Fibroblast of lung (primary cell): Measurements from ENCODE around the gene CNNM1. TPM values are rescaled to one million over a fixed set of nuclear protein-coding genes. Genes with fewer than 3 reads are reported as not detected.
A peak's percentile ranks its signal among the peaks of the same experiment; 100 is the strongest.

ENCODE experiments used
- DNase-seq, 2 donors: peaks; one replicate each; pipeline versions ENCODE4 v3.0.0 to v3.0.0-alpha.2; 2010; ENCODE audit warnings: low read depth in 2 of 2
- H2AFZ ChIP-seq: 2 replicates; pipeline ENCODE4 v1.5.1; 2012; ENCODE audit warnings: low read length, control low read depth, inconsistent platforms
- H3K27ac ChIP-seq: 2 replicates; pipeline ENCODE4 v1.5.1; 2011; ENCODE audit warnings: low read length, control low read depth; ENCODE audit not compliant: insufficient read depth
- H3K27me3 ChIP-seq: 2 replicates; pipeline ENCODE4 v1.5.1; 2011; ENCODE audit warnings: mild to moderate bottlenecking, low read length; ENCODE audit not compliant: control insufficient read depth, insufficient read depth
- H3K36me3 ChIP-seq: 2 replicates; pipeline ENCODE4 v1.5.1; 2011; ENCODE audit warnings: low read length; ENCODE audit not compliant: control insufficient read depth, insufficient read depth
- H3K4me1 ChIP-seq: 2 replicates; pipeline ENCODE4 v1.5.1; 2011; ENCODE audit warnings: low read length; ENCODE audit not compliant: control insufficient read depth, insufficient read depth; ENCODE audit errors: extremely low read depth
- H3K4me2 ChIP-seq: 2 replicates; pipeline ENCODE4 v1.5.1; 2011; ENCODE audit warnings: low read length, control low read depth; ENCODE audit not compliant: insufficient read depth; ENCODE audit errors: extremely low read depth
- H3K4me3 ChIP-seq, 4 experiments: fragments of 200-600 bp in 1 of 4; sonication (generic) in 1 of 4; replicated peaks in 1 of 4; 2 replicates each; pipeline ENCODE4 v1.5.1; 2011 to 2016; ENCODE audit warnings: low read length in 4 of 4, low read depth in 3 of 4, mild to moderate bottlenecking in 3 of 4, control low read depth in 2 of 4, inconsistent platforms in 1 of 4, mixed read lengths in 1 of 4; ENCODE audit not compliant: insufficient read depth in 1 of 4; ENCODE audit errors: control extremely low read depth in 1 of 4
- H3K79me2 ChIP-seq: 2 replicates; pipeline ENCODE4 v1.5.1; 2012; ENCODE audit warnings: mild to moderate bottlenecking, low read length, inconsistent platforms; ENCODE audit not compliant: control insufficient read depth, insufficient read depth
- H3K9ac ChIP-seq: 2 replicates; pipeline ENCODE4 v1.5.1; 2011; ENCODE audit warnings: mild to moderate bottlenecking, low read length, control low read depth; ENCODE audit not compliant: insufficient read depth
- H3K9me3 ChIP-seq: 2 replicates; pipeline ENCODE4 v1.5.1; 2012; ENCODE audit warnings: low read depth, low read length; ENCODE audit not compliant: control insufficient read depth, insufficient read depth
- H4K20me1 ChIP-seq: 2 replicates; pipeline ENCODE4 v1.5.1; 2011; ENCODE audit warnings: low read length; ENCODE audit not compliant: control insufficient read depth, insufficient read depth; ENCODE audit errors: extremely low read depth
- EZH2 ChIP-seq: IDR thresholded peaks from 2 replicates; pipeline ENCODE4 v1.5.1; 2012; ENCODE audit warnings: low read length, control low read depth, mild to moderate bottlenecking; ENCODE audit errors: missing control alignments
- polyA plus RNA-seq, 2 donors: library from polyadenylated mRNA; depleted of rRNA in 1 of 2; stranded (reverse) in 1 of 2; unstranded in 1 of 2; fragments of >200 nt; gene quantifications; 2 replicates each; pipeline ENCODE4 v1.2.1, GENCODE V29; 2011 to 2012; ENCODE audit warnings: missing spikeins in 1 of 2
- total RNA-seq: library from RNA; depleted of rRNA; stranded (reverse); fragments of >200 nt; gene quantifications from 2 replicates; pipeline ENCODE4 v1.2.1, GENCODE V29; 2014
- TF ChIP-seq, protein P1 (sequence below), 2 donors: IDR thresholded peaks in 1 of 2; conservative IDR thresholded peaks in 1 of 2; 1 replicate in 1 of 2; 2 replicates in 1 of 2; pipeline ENCODE4 v1.5.1; 2011 to 2012; ENCODE audit warnings: low read length in 2 of 2, control low read depth in 1 of 2, inconsistent platforms in 1 of 2, low read depth in 1 of 2, mild to moderate bottlenecking in 1 of 2

Gene CNNM1
- total and polyA plus RNA-seq, 2 donors (not counting 1 experiment from before 2014, with no cell fraction given) = 0.20 to 0.66 TPM

DNA sequence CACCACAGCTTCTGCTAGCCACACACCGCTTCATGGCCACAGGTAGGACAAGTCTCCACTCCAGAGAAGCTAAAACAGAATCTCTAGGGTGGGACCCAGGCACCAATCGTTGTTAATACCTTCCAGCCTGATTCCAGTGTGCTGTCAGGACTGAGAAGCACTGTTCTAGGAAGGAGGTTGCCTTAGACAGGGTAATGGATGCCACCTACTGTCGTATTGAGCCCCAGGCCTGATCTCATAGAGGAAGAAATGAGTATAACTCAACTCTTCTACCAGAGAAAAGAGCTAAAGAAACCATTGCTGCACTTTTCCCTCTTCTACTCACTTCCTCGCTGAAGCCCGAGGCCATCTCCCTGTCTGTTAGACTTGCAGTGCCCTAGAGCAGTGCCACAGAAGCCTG lies 31.8 kb downstream of the CNNM1 start:
- Histone ChIP-seq H3K9me3 (no peaks in the 10 kb centered on the region), H3K4me1 (no peaks in the 10 kb centered on the region), H2AFZ (no peak overlapping the region), H3K4me3 (no peak overlapping the region), H3K27ac (no peak overlapping the region), H3K27me3 (no peaks in the 10 kb centered on the region), H3K4me2 (no peak overlapping the region), H3K79me2 (no peaks in the 10 kb centered on the region), H4K20me1 (no peaks in the 10 kb centered on the region), H3K9ac (no peak overlapping the region), H3K36me3 (no peaks in the 10 kb centered on the region)
- TF ChIP-seq EZH2 = no peak
- TF ChIP-seq, protein P1, sequence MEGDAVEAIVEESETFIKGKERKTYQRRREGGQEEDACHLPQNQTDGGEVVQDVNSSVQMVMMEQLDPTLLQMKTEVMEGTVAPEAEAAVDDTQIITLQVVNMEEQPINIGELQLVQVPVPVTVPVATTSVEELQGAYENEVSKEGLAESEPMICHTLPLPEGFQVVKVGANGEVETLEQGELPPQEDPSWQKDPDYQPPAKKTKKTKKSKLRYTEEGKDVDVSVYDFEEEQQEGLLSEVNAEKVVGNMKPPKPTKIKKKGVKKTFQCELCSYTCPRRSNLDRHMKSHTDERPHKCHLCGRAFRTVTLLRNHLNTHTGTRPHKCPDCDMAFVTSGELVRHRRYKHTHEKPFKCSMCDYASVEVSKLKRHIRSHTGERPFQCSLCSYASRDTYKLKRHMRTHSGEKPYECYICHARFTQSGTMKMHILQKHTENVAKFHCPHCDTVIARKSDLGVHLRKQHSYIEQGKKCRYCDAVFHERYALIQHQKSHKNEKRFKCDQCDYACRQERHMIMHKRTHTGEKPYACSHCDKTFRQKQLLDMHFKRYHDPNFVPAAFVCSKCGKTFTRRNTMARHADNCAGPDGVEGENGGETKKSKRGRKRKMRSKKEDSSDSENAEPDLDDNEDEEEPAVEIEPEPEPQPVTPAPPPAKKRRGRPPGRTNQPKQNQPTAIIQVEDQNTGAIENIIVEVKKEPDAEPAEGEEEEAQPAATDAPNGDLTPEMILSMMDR (conservative IDR thresholded peaks at IDR 0.05 in 1 of 2, IDR thresholded peaks at IDR 0.05 in 1 of 2; ENCODE audit: low read depth in 1 of 2, low read length in 2 of 2) = no peak
- no peak for DNase-seq

DNA sequence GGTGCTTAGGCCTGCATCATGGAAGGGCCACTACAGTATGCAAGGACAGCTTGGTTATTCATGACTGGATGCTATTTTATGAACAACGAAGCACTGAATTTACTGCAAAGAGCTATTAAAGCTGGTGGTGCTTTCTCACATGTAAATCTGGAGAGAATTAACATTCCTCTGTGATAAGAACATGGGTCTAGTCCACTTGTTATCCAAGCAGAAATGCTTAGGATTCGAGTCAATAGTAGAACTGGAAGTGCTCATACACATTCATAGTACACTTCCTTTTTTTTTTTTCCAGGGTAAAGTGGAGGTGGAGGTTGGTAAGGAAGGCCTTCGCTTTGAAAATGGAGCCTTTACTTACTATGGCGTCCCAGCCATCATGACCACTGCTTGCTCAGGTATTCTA lies 35.0 kb downstream of the CNNM1 start:
- Histone ChIP-seq H3K9me3 (no peaks in the 10 kb centered on the region), H3K9ac (no peak overlapping the region), H4K20me1 (no peaks in the 10 kb centered on the region), H3K27ac (peak overlapping the region; percentile 8), H3K4me2 (no peak overlapping the region), H3K27me3 (no peaks in the 10 kb centered on the region), H2AFZ (no peak overlapping the region), H3K4me1 (no peaks in the 10 kb centered on the region), H3K4me3 (no peak overlapping the region), H3K79me2 (no peaks in the 10 kb centered on the region), H3K36me3 (no peaks in the 10 kb centered on the region)
- TF ChIP-seq, protein P1 (conservative IDR thresholded peaks at IDR 0.05 in 1 of 2, IDR thresholded peaks at IDR 0.05 in 1 of 2; ENCODE audit: low read depth in 1 of 2, low read length in 2 of 2) = no peak
- no peak for TF ChIP-seq EZH2
- DNase-seq = peak in 1 of 2 donors; percentile 33

DNA sequence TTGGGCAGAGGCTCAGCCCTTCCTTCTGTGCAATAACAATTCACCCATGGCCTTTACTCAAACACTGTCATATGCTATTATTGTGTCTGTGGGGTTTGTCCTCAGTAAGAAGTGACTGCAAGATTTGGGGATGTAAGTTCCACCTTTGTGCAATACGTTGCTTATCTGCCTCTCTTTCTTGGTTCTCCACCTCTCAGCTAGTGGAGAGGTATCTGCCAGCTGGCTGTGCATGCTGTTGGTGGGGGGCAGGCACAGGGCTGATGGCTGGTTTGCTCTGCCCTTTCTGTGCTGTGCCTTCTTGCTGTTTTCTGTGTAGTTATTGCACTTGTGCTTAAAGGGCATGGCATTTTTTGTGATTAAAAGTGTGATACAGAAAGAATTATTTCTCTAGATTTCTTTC lies 36.2 kb downstream of the CNNM1 start:
- H3K27me3 ChIP-seq = no peaks in the 10 kb centered on the region

More for the DNA sequence above, 36.2 kb downstream of the CNNM1 start:
- H3K9me3 ChIP-seq = no peaks in the 10 kb centered on the region
- no peak overlapping the region for H2AFZ ChIP-seq
- H3K27ac ChIP-seq = no peak overlapping the region
- H3K79me2 ChIP-seq = no peaks in the 10 kb centered on the region
- no peak overlapping the region for H3K4me2 ChIP-seq
- TF ChIP-seq EZH2 = no peak
- TF ChIP-seq, protein P1 (conservative IDR thresholded peaks at IDR 0.05 in 1 of 2, IDR thresholded peaks at IDR 0.05 in 1 of 2; ENCODE audit: low read depth in 1 of 2, low read length in 2 of 2) = no peak
- H3K9ac ChIP-seq = no peak overlapping the region
- no peak for DNase-seq
- no peaks in the 10 kb centered on the region for H3K4me1 ChIP-seq
- no peak overlapping the region for H3K4me3 ChIP-seq
- H4K20me1 ChIP-seq = no peaks in the 10 kb centered on the region
- no peaks in the 10 kb centered on the region for H3K36me3 ChIP-seq
